CD4-positive, alpha-beta T cell (primary cell): ENCODE data around the gene HNRNPL. TPM values are rescaled to one million over a fixed set of nuclear protein-coding genes. Genes with fewer than 3 reads are reported as not detected.

Experiments
- ATAC-seq: fragments of 200-7000 bp; cut with Tn5 transposase; one replicate; pipeline ENCODE4 v1.10.0; 2022; ENCODE audit warnings: mild to moderate bottlenecking; ENCODE audit not compliant: poor library complexity
- CTCF ChIA-PET: fragments of 350-600 bp; sonication (Branson Sonifier 250); formaldehyde crosslinking; loops from one replicate; lab custom pipeline; 2021; ENCODE audit warnings: antibody characterized with exemption, inconsistent platforms; lab: Charles Lee
- POLR2A ChIA-PET: fragments of 350-600 bp; sonication (Branson Sonifier 250); formaldehyde crosslinking; loops from one replicate; lab custom pipeline; 2021; ENCODE audit warnings: antibody characterized with exemption, inconsistent platforms; lab: Charles Lee
- DNase-seq, 14 experiments: peaks; one replicate each; pipeline ENCODE4 v3.0.0-alpha.2; 2013 to 2020; ENCODE audit warnings: mixed read lengths in 2 of 14
- H3K27ac ChIP-seq, 2 donors: one replicate each; pipeline versions ENCODE4 v1.5.1 to v1.7.0; 2013; ENCODE audit warnings: low read length in 2 of 2, low read depth in 1 of 2, mild to moderate bottlenecking in 1 of 2
- H3K27me3 ChIP-seq, 2 experiments: 1 replicate in 1 of 2; 2 replicates in 1 of 2; pipeline versions ENCODE4 v1.6.1 to v1.7.0; 2013; ENCODE audit warnings: low read length in 2 of 2, control low read depth in 1 of 2, mild to moderate bottlenecking in 1 of 2, moderate library complexity in 1 of 2; ENCODE audit not compliant: insufficient read depth in 2 of 2, control insufficient read depth in 1 of 2
- H3K36me3 ChIP-seq: one replicate; pipeline ENCODE4 v1.6.1; 2013; ENCODE audit warnings: low read length, control low read depth; ENCODE audit not compliant: insufficient read depth
- H3K4me1 ChIP-seq: one replicate; pipeline ENCODE4 v1.6.1; 2013; ENCODE audit warnings: low read length, control low read depth; ENCODE audit not compliant: insufficient read depth
- H3K4me3 ChIP-seq: one replicate; pipeline ENCODE4 v1.5.1; 2013; ENCODE audit warnings: mild to moderate bottlenecking, low read length, moderate library complexity
- H3K9me3 ChIP-seq, 2 experiments: 1 replicate in 1 of 2; 2 replicates in 1 of 2; pipeline versions ENCODE4 v1.6.1 to v1.7.0; 2013; ENCODE audit warnings: low read length in 2 of 2, mild to moderate bottlenecking in 2 of 2, control low read depth in 1 of 2, moderate library complexity in 1 of 2; ENCODE audit not compliant: control insufficient read depth in 1 of 2, insufficient read depth in 1 of 2
- H3K27ac Mint-ChIP-seq: one replicate; pipeline ENCODE4 v1.8.0; 2020; ENCODE audit warnings: mixed read lengths
- H3K27me3 Mint-ChIP-seq: one replicate; pipeline ENCODE4 v1.8.0; 2021; ENCODE audit warnings: mixed read lengths
- H3K36me3 Mint-ChIP-seq: one replicate; pipeline ENCODE4 v1.8.0; 2021; ENCODE audit warnings: low read depth, mixed read lengths
- H3K4me1 Mint-ChIP-seq: one replicate; pipeline ENCODE4 v1.8.0; 2021; ENCODE audit warnings: low read depth, mixed read lengths
- H3K4me3 Mint-ChIP-seq: one replicate; pipeline ENCODE4 v1.8.0; 2020; ENCODE audit warnings: mild to moderate bottlenecking, mixed read lengths
- H3K9me3 Mint-ChIP-seq: one replicate; pipeline ENCODE4 v1.8.0; 2020; ENCODE audit warnings: mixed read lengths
- intact Hi-C, 2 experiments: fragments of 100-400 bp; cut with DNase I in 1 of 2; cut with micrococcal nuclease in 1 of 2; formaldehyde crosslinking; loops; one replicate each; pipeline versions ENCODE4 v1.15.1 to v1.9.0; 2023 to 2025; cut with DNase I, micrococcal nuclease
- total RNA-seq, 174 experiments: library from RNA in 2 of 174; stranded (reverse) in 2 of 174; gene quantifications; one replicate each; pipeline ENCODE4 v1.2.3 and lab custom pipeline; 2021 to 2026
- TF ChIP-seq, protein P1 (sequence below): fragments of 200-600 bp; IDR thresholded peaks from one replicate; pipeline ENCODE4 v1.8.0; 2022; ENCODE audit warnings: antibody characterized with exemption, mild to moderate bottlenecking

Gene HNRNPL
- total RNA-seq, 2 experiments from 2014 or later = 535 to 565 TPM

DNA sequence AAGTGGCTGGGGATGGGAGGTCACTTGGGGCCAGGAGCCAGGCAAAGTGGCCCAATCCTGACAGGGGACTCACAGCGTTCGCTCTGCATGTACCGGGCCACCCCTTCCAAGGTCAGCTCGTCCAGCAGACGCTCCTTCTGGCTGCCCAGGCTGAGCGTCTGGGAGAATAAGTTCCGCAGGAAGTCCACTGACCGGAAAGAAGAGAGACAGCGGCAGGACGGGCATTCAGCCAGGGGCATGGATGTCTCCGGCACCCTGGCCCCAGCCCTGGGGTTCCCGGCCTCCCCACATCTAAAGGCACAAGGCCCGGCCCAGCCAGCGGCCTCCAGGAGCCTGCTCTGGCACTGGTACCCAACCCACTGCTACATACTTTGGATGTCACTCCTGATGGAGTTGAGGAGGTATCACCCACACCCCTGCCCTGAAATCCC lies 43.6 kb upstream of the HNRNPL start:
- no peak overlapping the region for H3K4me3 Mint-ChIP-seq
- ChIA-PET CTCF (no interaction called here), POLR2A (no interaction called here)
- no peaks in the 10 kb centered on the region for H3K27me3 Mint-ChIP-seq
- no peak for DNase-seq
- Histone ChIP-seq H3K4me1 (peaks cover 21% of the 10 kb centered on the region), H3K27ac (no peak overlapping the region), H3K27me3 (no peaks in the 10 kb centered on the region), H3K4me3 (no peak overlapping the region), H3K9me3 (no peaks in the 10 kb centered on the region), H3K36me3 (peaks cover 36% of the 10 kb centered on the region)
- intact Hi-C loops = no loop called here
- no peak overlapping the region for H3K27ac Mint-ChIP-seq
- TF ChIP-seq, protein P1, sequence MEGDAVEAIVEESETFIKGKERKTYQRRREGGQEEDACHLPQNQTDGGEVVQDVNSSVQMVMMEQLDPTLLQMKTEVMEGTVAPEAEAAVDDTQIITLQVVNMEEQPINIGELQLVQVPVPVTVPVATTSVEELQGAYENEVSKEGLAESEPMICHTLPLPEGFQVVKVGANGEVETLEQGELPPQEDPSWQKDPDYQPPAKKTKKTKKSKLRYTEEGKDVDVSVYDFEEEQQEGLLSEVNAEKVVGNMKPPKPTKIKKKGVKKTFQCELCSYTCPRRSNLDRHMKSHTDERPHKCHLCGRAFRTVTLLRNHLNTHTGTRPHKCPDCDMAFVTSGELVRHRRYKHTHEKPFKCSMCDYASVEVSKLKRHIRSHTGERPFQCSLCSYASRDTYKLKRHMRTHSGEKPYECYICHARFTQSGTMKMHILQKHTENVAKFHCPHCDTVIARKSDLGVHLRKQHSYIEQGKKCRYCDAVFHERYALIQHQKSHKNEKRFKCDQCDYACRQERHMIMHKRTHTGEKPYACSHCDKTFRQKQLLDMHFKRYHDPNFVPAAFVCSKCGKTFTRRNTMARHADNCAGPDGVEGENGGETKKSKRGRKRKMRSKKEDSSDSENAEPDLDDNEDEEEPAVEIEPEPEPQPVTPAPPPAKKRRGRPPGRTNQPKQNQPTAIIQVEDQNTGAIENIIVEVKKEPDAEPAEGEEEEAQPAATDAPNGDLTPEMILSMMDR = no peak
- H3K36me3 Mint-ChIP-seq = peaks cover 19% of the 10 kb centered on the region
- peaks cover 10% of the 10 kb centered on the region for H3K4me1 Mint-ChIP-seq
- ATAC-seq = no peak
- H3K9me3 Mint-ChIP-seq = no peaks in the 10 kb centered on the region

DNA sequence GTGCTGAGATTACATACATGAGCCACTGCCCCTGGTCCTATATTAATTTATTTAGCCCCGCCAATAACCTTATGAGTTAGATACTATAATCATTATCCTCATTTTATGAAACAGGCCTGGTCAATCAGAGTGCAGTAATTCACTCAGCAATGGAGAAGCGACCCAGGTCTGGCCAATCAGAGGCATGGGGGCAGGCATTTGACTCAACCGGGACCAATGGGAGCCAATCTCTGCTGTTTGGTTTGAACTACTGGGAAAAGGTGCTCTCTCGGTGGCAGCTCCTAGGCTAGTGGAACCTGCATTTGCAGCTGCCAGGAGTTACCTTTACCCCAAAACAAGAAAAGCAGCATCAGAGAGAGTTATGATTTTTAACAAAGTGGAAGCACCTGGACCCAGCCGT lies 43.1 kb upstream of the HNRNPL start:
- POLR2A ChIA-PET = no interaction called here
- peaks cover 23% of the 10 kb centered on the region for H3K36me3 Mint-ChIP-seq
- ATAC-seq (no peak), DNase-seq (no peak)
- no peaks in the 10 kb centered on the region for H3K27me3 Mint-ChIP-seq
- intact Hi-C loops = no loop called here
- Histone ChIP-seq H3K9me3 (no peaks in the 10 kb centered on the region), H3K27me3 (no peaks in the 10 kb centered on the region), H3K4me1 (peaks cover 16% of the 10 kb centered on the region), H3K4me3 (no peak overlapping the region), H3K36me3 (peaks cover 40% of the 10 kb centered on the region), H3K27ac (no peak overlapping the region)
- no peak overlapping the region for H3K27ac Mint-ChIP-seq
- H3K4me3 Mint-ChIP-seq = no peak overlapping the region
- CTCF ChIA-PET = no interaction called here
- TF ChIP-seq, protein P1 = no peak
- H3K4me1 Mint-ChIP-seq = peaks cover 5% of the 10 kb centered on the region
- no peaks in the 10 kb centered on the region for H3K9me3 Mint-ChIP-seq

DNA sequence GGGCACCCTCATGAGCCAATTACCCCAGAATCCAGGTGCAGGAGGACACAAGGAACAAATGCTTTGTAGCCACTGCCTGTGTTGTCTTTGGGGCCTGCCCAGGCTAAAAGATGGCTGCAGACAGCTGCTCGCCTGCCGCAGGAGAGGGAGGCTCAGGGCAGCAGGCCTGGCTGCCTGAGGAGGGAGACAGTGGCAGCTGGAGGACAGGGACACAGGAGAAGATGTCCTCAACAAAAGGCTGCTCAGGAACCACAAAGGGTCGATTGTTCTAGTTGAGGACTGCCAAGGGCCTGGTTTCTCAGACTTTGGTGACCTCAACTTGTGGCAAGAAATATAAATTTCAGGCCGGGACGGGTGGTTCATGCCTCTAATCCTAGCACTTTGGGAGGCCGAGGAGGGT lies 42.0 kb upstream of the HNRNPL start:
- Mint-ChIP-seq H3K27ac (no peak overlapping the region), H3K36me3 (peaks cover 29% of the 10 kb centered on the region), H3K27me3 (no peaks in the 10 kb centered on the region), H3K4me3 (no peak overlapping the region), H3K4me1 (peaks cover 6% of the 10 kb centered on the region), H3K9me3 (no peaks in the 10 kb centered on the region)
- DNase-seq (peak in 1 of 14 experiments; percentile 2), ATAC-seq (no peak)
- POLR2A ChIA-PET = no interaction called here
- Histone ChIP-seq H3K4me3 (no peak overlapping the region), H3K9me3 (no peaks in the 10 kb centered on the region), H3K36me3 (peaks cover 40% of the 10 kb centered on the region), H3K4me1 (peaks cover 16% of the 10 kb centered on the region), H3K27me3 (no peaks in the 10 kb centered on the region), H3K27ac (no peak overlapping the region)
- intact Hi-C loops = no loop called here
- CTCF ChIA-PET = no interaction called here
- TF ChIP-seq, protein P1 = no peak
